HepG2 (cell line): ENCODE measurements around the gene SMG5. TPM values are rescaled to one million over a fixed set of nuclear protein-coding genes. Genes with fewer than 3 reads are reported as not detected.

Experiments used
- ATAD3A ChIP-seq: sonication (generic); formaldehyde crosslinking; IDR thresholded peaks from 2 replicates; pipeline ENCODE4 v1.4.0; 2020; ENCODE audit warnings: missing genetic modification reagents
- FOXM1 ChIP-seq: sonication (generic); formaldehyde crosslinking; IDR thresholded peaks from 2 replicates; pipeline ENCODE4 v1.5.0; 2020; ENCODE audit warnings: missing genetic modification reagents
- FOXP1 ChIP-seq, 2 experiments: fragments of 450-650 bp in 1 of 2; IDR thresholded peaks; 2 replicates each; pipeline ENCODE4 v1.6.1; 2017 to 2018; ENCODE audit warnings: antibody characterized with exemption in 1 of 2
- IKZF1 ChIP-seq: fragments of 450-650 bp; IDR thresholded peaks from 2 replicates; pipeline ENCODE4 v1.7.1; 2016
- IKZF4 ChIP-seq: sonication (generic); formaldehyde crosslinking; IDR thresholded peaks from 2 replicates; pipeline ENCODE4 v1.5.1; 2020; ENCODE audit warnings: borderline replicate concordance, mild to moderate bottlenecking, low read depth, missing genetic modification reagents; ENCODE audit errors: not compliant biosample characterization
- KDM5B ChIP-seq: sonication (generic); formaldehyde crosslinking; IDR thresholded peaks from 2 replicates; pipeline ENCODE4 v1.4.0; 2020; ENCODE audit warnings: missing genetic modification reagents, mild to moderate bottlenecking, borderline replicate concordance
- PCBP1 ChIP-seq: fragments of 200-400 bp; formaldehyde crosslinking; IDR thresholded peaks from 2 replicates; pipeline ENCODE4 v1.6.1; 2017; ENCODE audit warnings: mild to moderate bottlenecking, low read depth, low read length, borderline replicate concordance
- PHF21A ChIP-seq: sonication (generic); formaldehyde crosslinking; IDR thresholded peaks from 2 replicates; pipeline ENCODE4 v1.5.0; 2020; ENCODE audit warnings: mild to moderate bottlenecking, missing genetic modification reagents
- SATB2 ChIP-seq: sonication (generic); formaldehyde crosslinking; IDR thresholded peaks from 2 replicates; pipeline ENCODE4 v1.5.0; 2020; ENCODE audit warnings: missing genetic modification reagents
- SIN3B ChIP-seq: fragments of 150-350 bp; IDR thresholded peaks from 2 replicates; pipeline ENCODE4 v1.6.1; 2014; ENCODE audit warnings: low read length
- WIZ ChIP-seq: sonication (generic); formaldehyde crosslinking; IDR thresholded peaks from 2 replicates; pipeline ENCODE4 v1.5.1; 2020; ENCODE audit warnings: mild to moderate bottlenecking, missing genetic modification reagents
- ZC3H4 ChIP-seq: sonication (generic); formaldehyde crosslinking; IDR thresholded peaks from 2 replicates; pipeline ENCODE4 v1.4.0; 2020; ENCODE audit warnings: missing genetic modification reagents, borderline replicate concordance
- ZEB1 ChIP-seq: IDR thresholded peaks from 2 replicates; pipeline ENCODE4 v1.6.1; 2012; ENCODE audit warnings: mild to moderate bottlenecking, low read depth, inconsistent platforms; ENCODE audit not compliant: insufficient replicate concordance
- ZFYVE20 ChIP-seq: sonication (generic); formaldehyde crosslinking; IDR thresholded peaks from 2 replicates; pipeline ENCODE4 v1.8.0; 2023; ENCODE audit warnings: low read depth, mild to moderate bottlenecking, moderate library complexity, missing genetic modification reagents, borderline replicate concordance
- ZNF207 ChIP-seq: fragments of 450-650 bp; IDR thresholded peaks from 2 replicates; pipeline ENCODE4 v1.6.1; 2016; ENCODE audit warnings: antibody characterized with exemption, borderline replicate concordance
- ZNF34 ChIP-seq: sonication (generic); formaldehyde crosslinking; IDR thresholded peaks from 2 replicates; pipeline ENCODE4 v1.4.0; 2020; ENCODE audit warnings: mild to moderate bottlenecking, missing genetic modification reagents, borderline replicate concordance
- ZNF563 ChIP-seq: sonication (generic); formaldehyde crosslinking; IDR thresholded peaks from 2 replicates; pipeline ENCODE4 v1.8.0; 2022; ENCODE audit warnings: mild to moderate bottlenecking, moderate library complexity, missing genetic modification reagents
- ZNF572 ChIP-seq: sonication (generic); formaldehyde crosslinking; IDR thresholded peaks from 2 replicates; pipeline ENCODE4 v1.5.1; 2020; ENCODE audit warnings: mild to moderate bottlenecking, missing genetic modification reagents
- ZNF644 ChIP-seq: IDR thresholded peaks from 2 replicates; pipeline ENCODE4 v1.6.1; 2016; ENCODE audit warnings: low read depth
- ZNF660 ChIP-seq: sonication (generic); formaldehyde crosslinking; IDR thresholded peaks from 2 replicates; pipeline ENCODE4 v1.5.1; 2020; ENCODE audit warnings: mild to moderate bottlenecking, low read depth, missing genetic modification reagents, borderline replicate concordance
- ZNF672 ChIP-seq: sonication (generic); formaldehyde crosslinking; IDR thresholded peaks from 2 replicates; pipeline ENCODE4 v1.8.1; 2022; ENCODE audit warnings: missing genetic modification reagents
- ZNF703 ChIP-seq: sonication (generic); formaldehyde crosslinking; IDR thresholded peaks from 2 replicates; pipeline ENCODE4 v1.5.1; 2020; ENCODE audit warnings: missing genetic modification reagents, mild to moderate bottlenecking, moderate library complexity, borderline replicate concordance
- ZNF792 ChIP-seq: IDR thresholded peaks from 2 replicates; pipeline ENCODE4 v1.6.1; 2016
- ZNF879 ChIP-seq: sonication (generic); formaldehyde crosslinking; IDR thresholded peaks from 2 replicates; pipeline ENCODE4 v1.8.1; 2023; ENCODE audit warnings: missing genetic modification reagents
- polyA plus RNA-seq, 8 experiments: library from polyadenylated mRNA; depleted of rRNA in 3 of 8; stranded (reverse) in 7 of 8; unstranded in 1 of 8; fragments of >200 nt; fragmentation: Illumina TruSeq in 4 of 8; extraction: Trizol in 4 of 8; gene quantifications; 2 replicates each; pipeline versions ENCODE4 v1.2.1 to v1.2.3, GENCODE V29; 2011 to 2016; ENCODE audit warnings: low read depth in 4 of 8, missing spikeins in 1 of 8, mixed read lengths in 1 of 8; ENCODE audit not compliant: insufficient read depth in 1 of 8
- total RNA-seq, 5 experiments: library from RNA; depleted of rRNA; stranded (reverse); fragments of >200 nt; fragmentation: Illumina TruSeq; extraction: Trizol; gene quantifications; 2 replicates each; pipeline ENCODE4 v1.2.3, GENCODE V29; 2016; ENCODE audit warnings: low read depth in 1 of 5
- TF ChIP-seq, protein P1 (sequence below): IDR thresholded peaks from 2 replicates; pipeline ENCODE4 v1.6.1; 2016; ENCODE audit warnings: control low read depth
- TF ChIP-seq, protein P2 (sequence below): sonication (generic); formaldehyde crosslinking; IDR thresholded peaks from 2 replicates; pipeline ENCODE4 v1.5.1; 2020; ENCODE audit warnings: missing genetic modification reagents, mild to moderate bottlenecking, borderline replicate concordance
- TF ChIP-seq, protein P3 (sequence below): sonication (generic); formaldehyde crosslinking; conservative IDR thresholded peaks from 2 replicates; pipeline ENCODE4 v1.4.0; 2020; ENCODE audit warnings: missing genetic modification reagents

The SMG5 gene
- total and polyA plus RNA-seq, 2 of the 13 experiments (the other 11 are each of a cell fraction or from before 2014, with no cell fraction given): 50.5 to 84.0 TPM

DNA sequence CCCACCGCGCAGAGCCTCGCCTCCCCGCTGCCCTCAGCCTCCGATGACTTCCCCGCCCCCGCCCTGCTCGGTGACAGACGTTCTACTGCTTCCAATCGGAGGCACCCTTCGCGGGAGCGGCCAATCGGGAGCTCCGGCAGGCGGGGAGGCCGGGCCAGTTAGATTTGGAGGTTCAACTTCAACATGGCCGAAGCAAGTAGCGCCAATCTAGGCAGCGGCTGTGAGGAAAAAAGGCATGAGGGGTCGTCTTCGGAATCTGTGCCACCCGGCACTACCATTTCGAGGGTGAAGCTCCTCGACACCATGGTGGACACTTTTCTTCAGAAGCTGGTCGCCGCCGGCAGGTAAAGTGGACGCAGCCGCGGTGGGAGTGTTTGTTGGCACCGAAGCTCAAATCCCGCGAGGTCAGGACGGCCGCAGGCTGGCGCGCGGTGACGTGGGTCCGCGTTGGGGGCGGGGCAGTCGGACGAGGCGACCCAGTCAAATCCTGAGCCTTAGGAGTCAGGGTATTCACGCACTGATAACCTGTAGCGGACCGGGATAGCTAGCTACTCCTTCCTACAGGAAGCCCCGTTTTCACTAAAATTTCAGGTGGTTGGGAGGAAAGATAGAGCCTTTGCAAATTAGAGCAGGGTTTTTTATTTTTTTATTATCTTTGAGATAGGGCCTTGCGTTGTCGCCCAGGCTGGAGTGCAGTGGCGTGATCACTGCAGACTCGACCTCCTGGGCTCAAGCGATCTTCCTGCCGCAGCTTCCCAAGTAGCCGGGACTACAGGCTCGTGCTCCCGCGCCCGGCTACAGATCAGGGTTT is 69.6 kb downstream of the SMG5 start, which contains the start of gene PMF1 (continued):
- TF ChIP-seq IKZF1: no peak
- TF ChIP-seq PHF21A: peak; percentile 69; the same call in 1 of the 2 replicates
- TF ChIP-seq, protein P1, sequence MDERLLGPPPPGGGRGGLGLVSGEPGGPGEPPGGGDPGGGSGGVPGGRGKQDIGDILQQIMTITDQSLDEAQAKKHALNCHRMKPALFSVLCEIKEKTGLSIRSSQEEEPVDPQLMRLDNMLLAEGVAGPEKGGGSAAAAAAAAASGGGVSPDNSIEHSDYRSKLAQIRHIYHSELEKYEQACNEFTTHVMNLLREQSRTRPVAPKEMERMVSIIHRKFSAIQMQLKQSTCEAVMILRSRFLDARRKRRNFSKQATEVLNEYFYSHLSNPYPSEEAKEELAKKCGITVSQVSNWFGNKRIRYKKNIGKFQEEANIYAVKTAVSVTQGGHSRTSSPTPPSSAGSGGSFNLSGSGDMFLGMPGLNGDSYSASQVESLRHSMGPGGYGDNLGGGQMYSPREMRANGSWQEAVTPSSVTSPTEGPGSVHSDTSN (CRISPR knock-in tag): peak; percentile 89
- no peak for TF ChIP-seq ZNF672 (CRISPR knock-in tag)
- no peak for TF ChIP-seq ZNF703 (CRISPR knock-in tag)
- peak; percentile 59; the same call in 1 of the 2 replicates for TF ChIP-seq PCBP1
- no peak for TF ChIP-seq WIZ (CRISPR knock-in tag)
- no peak for TF ChIP-seq ZNF660 (CRISPR knock-in tag)
- TF ChIP-seq SIN3B: peak; percentile 21; the same call in 1 of the 2 replicates
- peak; percentile 51; the same call in 1 of the 2 replicates for TF ChIP-seq SATB2 (CRISPR knock-in tag)
- no peak for TF ChIP-seq ZNF879 (CRISPR knock-in tag)
- TF ChIP-seq ZNF563: peak; percentile 43; the same call in 1 of the 2 replicates
- TF ChIP-seq ZFYVE20 (CRISPR knock-in tag): no peak
- no peak for TF ChIP-seq ZNF207
- TF ChIP-seq IKZF4 (CRISPR knock-in tag): no peak
- TF ChIP-seq, protein P2, sequence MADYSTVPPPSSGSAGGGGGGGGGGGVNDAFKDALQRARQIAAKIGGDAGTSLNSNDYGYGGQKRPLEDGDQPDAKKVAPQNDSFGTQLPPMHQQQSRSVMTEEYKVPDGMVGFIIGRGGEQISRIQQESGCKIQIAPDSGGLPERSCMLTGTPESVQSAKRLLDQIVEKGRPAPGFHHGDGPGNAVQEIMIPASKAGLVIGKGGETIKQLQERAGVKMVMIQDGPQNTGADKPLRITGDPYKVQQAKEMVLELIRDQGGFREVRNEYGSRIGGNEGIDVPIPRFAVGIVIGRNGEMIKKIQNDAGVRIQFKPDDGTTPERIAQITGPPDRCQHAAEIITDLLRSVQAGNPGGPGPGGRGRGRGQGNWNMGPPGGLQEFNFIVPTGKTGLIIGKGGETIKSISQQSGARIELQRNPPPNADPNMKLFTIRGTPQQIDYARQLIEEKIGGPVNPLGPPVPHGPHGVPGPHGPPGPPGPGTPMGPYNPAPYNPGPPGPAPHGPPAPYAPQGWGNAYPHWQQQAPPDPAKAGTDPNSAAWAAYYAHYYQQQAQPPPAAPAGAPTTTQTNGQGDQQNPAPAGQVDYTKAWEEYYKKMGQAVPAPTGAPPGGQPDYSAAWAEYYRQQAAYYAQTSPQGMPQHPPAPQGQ (CRISPR knock-in tag): no peak
- TF ChIP-seq ZEB1: no peak
- TF ChIP-seq ZC3H4 (CRISPR knock-in tag): no peak; the same call in 1 of the 2 replicates
- TF ChIP-seq KDM5B: no peak; the same call in 1 of the 2 replicates
- 0 out of 2 replicates have a peak, but pooled peaks have one; percentile 76 for TF ChIP-seq ZNF34 (CRISPR knock-in tag)
- TF ChIP-seq FOXM1: no peak
- TF ChIP-seq ATAD3A (CRISPR knock-in tag): no peak
- TF ChIP-seq ZNF644 (CRISPR knock-in tag): no peak
- TF ChIP-seq, protein P3, sequence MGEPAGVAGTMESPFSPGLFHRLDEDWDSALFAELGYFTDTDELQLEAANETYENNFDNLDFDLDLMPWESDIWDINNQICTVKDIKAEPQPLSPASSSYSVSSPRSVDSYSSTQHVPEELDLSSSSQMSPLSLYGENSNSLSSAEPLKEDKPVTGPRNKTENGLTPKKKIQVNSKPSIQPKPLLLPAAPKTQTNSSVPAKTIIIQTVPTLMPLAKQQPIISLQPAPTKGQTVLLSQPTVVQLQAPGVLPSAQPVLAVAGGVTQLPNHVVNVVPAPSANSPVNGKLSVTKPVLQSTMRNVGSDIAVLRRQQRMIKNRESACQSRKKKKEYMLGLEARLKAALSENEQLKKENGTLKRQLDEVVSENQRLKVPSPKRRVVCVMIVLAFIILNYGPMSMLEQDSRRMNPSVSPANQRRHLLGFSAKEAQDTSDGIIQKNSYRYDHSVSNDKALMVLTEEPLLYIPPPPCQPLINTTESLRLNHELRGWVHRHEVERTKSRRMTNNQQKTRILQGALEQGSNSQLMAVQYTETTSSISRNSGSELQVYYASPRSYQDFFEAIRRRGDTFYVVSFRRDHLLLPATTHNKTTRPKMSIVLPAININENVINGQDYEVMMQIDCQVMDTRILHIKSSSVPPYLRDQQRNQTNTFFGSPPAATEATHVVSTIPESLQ: 0 out of 2 replicates have a peak, but pooled peaks have one; percentile 23
- TF ChIP-seq ZNF572: peak; percentile 80
- no peak for TF ChIP-seq FOXP1 (IDR thresholded peaks at IDR 0.05)
- no peak for TF ChIP-seq FOXP1 (CRISPR knock-in tag; IDR thresholded peaks at IDR 0.05)
- TF ChIP-seq ZNF792 (CRISPR knock-in tag): peak; percentile 41; the same call in 1 of the 2 replicates
